Measurements from ENCODE around the gene GSTK1.

GSTK1 gene

DNA sequence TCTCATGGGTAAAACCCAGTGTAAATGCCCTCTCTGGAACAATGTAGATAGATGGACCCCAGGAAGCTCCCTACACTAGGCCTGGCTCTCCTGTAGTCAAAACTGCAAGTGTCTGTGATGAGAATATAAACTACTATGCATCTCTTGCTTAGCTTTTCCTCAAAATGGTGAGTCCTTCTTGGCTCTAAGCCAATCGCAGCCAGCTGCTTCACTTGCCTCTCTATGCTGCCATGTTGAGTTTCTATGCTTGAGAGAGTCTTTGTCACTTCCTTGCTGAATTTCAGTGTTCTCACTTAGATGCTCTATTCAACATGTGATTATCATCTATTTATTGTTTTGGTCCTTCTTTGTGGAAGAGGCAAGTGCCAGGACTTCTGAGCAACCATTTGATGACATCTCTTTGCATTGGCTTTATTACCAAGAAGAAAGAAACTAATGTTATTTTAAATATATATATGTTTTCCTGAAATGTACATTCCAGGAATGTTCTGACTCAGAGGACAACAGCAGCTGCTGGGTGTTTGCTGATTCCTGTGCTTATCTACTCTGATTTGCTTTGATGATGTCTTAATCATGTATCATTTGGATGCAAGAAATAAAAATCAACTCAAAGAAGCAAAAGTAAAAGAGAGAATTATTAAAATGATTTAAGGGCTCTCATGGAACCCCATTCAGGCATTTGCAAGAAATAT is 24.8 kb upstream of the GSTK1 start:
- Histone ChIP-seq H3K79me2 (ENCODE audit: control insufficient read depth, low read length) (no peaks in the 10 kb centered on the region), H3K27me3 (ENCODE audit: control insufficient read depth, low read length) (peaks cover 9% of the 10 kb centered on the region; the same call in 1 of the 2 replicates), H3K9me2 (replicated peaks; ENCODE audit: control insufficient read depth, low read length) (no peaks in the 10 kb centered on the region), H3K36me3 (ENCODE audit: control insufficient read depth, low read length) (no peaks in the 10 kb centered on the region), H3K4me3 (ENCODE audit: low read length) (no peak overlapping the region), H3K4me1 (ENCODE audit: control insufficient read depth, low read length) (peaks cover 8% of the 10 kb centered on the region), H3K27ac (ENCODE audit: low read depth, low read length) (no peak overlapping the region), H3K4me2 (ENCODE audit: low read length) (no peak overlapping the region), H3K9me3 (ENCODE audit: control insufficient read depth, insufficient read depth, low read length) (0 out of 2 replicates have a peak, but pooled peaks cover 3% of the 10 kb centered on the region), H4K20me1 (ENCODE audit: control insufficient read depth, insufficient read depth, low read depth, low read length) (no peaks in the 10 kb centered on the region), H3F3A (ENCODE audit: control insufficient read depth, insufficient read depth) (no peaks in the 10 kb centered on the region)
- TF ChIP-seq, protein P1, sequence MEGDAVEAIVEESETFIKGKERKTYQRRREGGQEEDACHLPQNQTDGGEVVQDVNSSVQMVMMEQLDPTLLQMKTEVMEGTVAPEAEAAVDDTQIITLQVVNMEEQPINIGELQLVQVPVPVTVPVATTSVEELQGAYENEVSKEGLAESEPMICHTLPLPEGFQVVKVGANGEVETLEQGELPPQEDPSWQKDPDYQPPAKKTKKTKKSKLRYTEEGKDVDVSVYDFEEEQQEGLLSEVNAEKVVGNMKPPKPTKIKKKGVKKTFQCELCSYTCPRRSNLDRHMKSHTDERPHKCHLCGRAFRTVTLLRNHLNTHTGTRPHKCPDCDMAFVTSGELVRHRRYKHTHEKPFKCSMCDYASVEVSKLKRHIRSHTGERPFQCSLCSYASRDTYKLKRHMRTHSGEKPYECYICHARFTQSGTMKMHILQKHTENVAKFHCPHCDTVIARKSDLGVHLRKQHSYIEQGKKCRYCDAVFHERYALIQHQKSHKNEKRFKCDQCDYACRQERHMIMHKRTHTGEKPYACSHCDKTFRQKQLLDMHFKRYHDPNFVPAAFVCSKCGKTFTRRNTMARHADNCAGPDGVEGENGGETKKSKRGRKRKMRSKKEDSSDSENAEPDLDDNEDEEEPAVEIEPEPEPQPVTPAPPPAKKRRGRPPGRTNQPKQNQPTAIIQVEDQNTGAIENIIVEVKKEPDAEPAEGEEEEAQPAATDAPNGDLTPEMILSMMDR (IDR thresholded peaks at IDR 0.05; ENCODE audit: low read depth, low read length, poor library complexity, severe bottlenecking), result no peak
- no peak for TF ChIP-seq EZH2phosphoT487 (IDR thresholded peaks at IDR 0.05; ENCODE audit: borderline replicate concordance, low read length)

GRCh38 chr7:143239813-143240212 is 23.4 kb upstream of the GSTK1 start:
- H4K20me1 ChIP-seq (ENCODE audit: control insufficient read depth, insufficient read depth, low read depth, low read length), result no peaks in the 10 kb centered on the region
- no peaks in the 10 kb centered on the region for H3K36me3 ChIP-seq (ENCODE audit: control insufficient read depth, low read length)
- H3K27me3 ChIP-seq (ENCODE audit: control insufficient read depth, low read length), result peaks cover 9% of the 10 kb centered on the region; the same call in 1 of the 2 replicates
- TF ChIP-seq, protein P1 (IDR thresholded peaks at IDR 0.05; ENCODE audit: low read depth, low read length, poor library complexity, severe bottlenecking), result no peak
- TF ChIP-seq EZH2phosphoT487 (IDR thresholded peaks at IDR 0.05; ENCODE audit: borderline replicate concordance, low read length), result no peak
- no peaks in the 10 kb centered on the region for H3K9me2 ChIP-seq (replicated peaks; ENCODE audit: control insufficient read depth, low read length)
- H3K4me1 ChIP-seq (ENCODE audit: control insufficient read depth, low read length), result peaks cover 8% of the 10 kb centered on the region
- no peak overlapping the region for H3K27ac ChIP-seq (ENCODE audit: low read depth, low read length)
- no peak overlapping the region for H3K4me3 ChIP-seq (ENCODE audit: low read length)
- H3K79me2 ChIP-seq (ENCODE audit: control insufficient read depth, low read length), result no peaks in the 10 kb centered on the region
- no peak overlapping the region for H3K4me2 ChIP-seq (ENCODE audit: low read length)
- 0 out of 2 replicates have a peak, but pooled peaks cover 3% of the 10 kb centered on the region for H3K9me3 ChIP-seq (ENCODE audit: control insufficient read depth, insufficient read depth, low read length)
- no peaks in the 10 kb centered on the region for H3F3A ChIP-seq (ENCODE audit: control insufficient read depth, insufficient read depth)

GRCh38 chr7:143240291-143241168 is 22.7 kb upstream of the GSTK1 start:
- Histone ChIP-seq H3K4me1 (ENCODE audit: control insufficient read depth, low read length) (peaks cover 13% of the 10 kb centered on the region), H4K20me1 (ENCODE audit: control insufficient read depth, insufficient read depth, low read depth, low read length) (no peaks in the 10 kb centered on the region), H3K27ac (ENCODE audit: low read depth, low read length) (no peak overlapping the region), H3K4me3 (ENCODE audit: low read length) (no peak overlapping the region), H3K79me2 (ENCODE audit: control insufficient read depth, low read length) (no peaks in the 10 kb centered on the region), H3K4me2 (ENCODE audit: low read length) (0 out of 2 replicates have a peak overlapping the region, but pooled peaks have one; percentile 21), H3K9me2 (replicated peaks; ENCODE audit: control insufficient read depth, low read length) (no peaks in the 10 kb centered on the region), H3K36me3 (ENCODE audit: control insufficient read depth, low read length) (no peaks in the 10 kb centered on the region), H3K27me3 (ENCODE audit: control insufficient read depth, low read length) (peaks cover 9% of the 10 kb centered on the region; the same call in 1 of the 2 replicates), H3K9me3 (ENCODE audit: control insufficient read depth, insufficient read depth, low read length) (0 out of 2 replicates have a peak, but pooled peaks cover 3% of the 10 kb centered on the region), H3F3A (ENCODE audit: control insufficient read depth, insufficient read depth) (no peaks in the 10 kb centered on the region)
- TF ChIP-seq EZH2phosphoT487 (IDR thresholded peaks at IDR 0.05; ENCODE audit: borderline replicate concordance, low read length), result no peak
- TF ChIP-seq, protein P1 (IDR thresholded peaks at IDR 0.05; ENCODE audit: low read depth, low read length, poor library complexity, severe bottlenecking), result peak; percentile 99
